ENCODE results near the gene MOB2.

Gene MOB2

GRCh38 chr11:1422481-1422880, 64.1 kb downstream of the MOB2 start:
- no peak overlapping the region for H3K27ac ChIP-seq
- H3K36me3 ChIP-seq (replicated peaks) = no peaks in the 10 kb centered on the region
- in situ Hi-C loops (cut with HindIII; ENCODE audit: low pct_ligation_motif_present, low sequenced_read_pairs) = no loop called here
- no peaks in the 10 kb centered on the region for H3K27me3 ChIP-seq (replicated peaks)
- no peak for TF ChIP-seq CTCF (IDR thresholded peaks at IDR 0.05; ENCODE audit: low read depth, low read length, missing control alignments)
- H3K4me3 ChIP-seq (ENCODE audit: low read depth, low read length) = no peak overlapping the region
- DNase-seq = no peak

- Histone ChIP-seq H3K27ac (no peak overlapping the region), H3K4me3 (ENCODE audit: low read depth, low read length) (no peak overlapping the region), H3K27me3 (replicated peaks) (no peaks in the 10 kb centered on the region), H3K36me3 (replicated peaks) (no peaks in the 10 kb centered on the region)
- no peak for DNase-seq
- no peak for TF ChIP-seq CTCF (IDR thresholded peaks at IDR 0.05; ENCODE audit: low read depth, low read length, missing control alignments)
- in situ Hi-C loops (cut with HindIII; ENCODE audit: low pct_ligation_motif_present, low sequenced_read_pairs) = no loop called here
Observed at GRCh38 chr11:1421291-1421690, 65.3 kb downstream of the MOB2 start.

- no peaks in the 10 kb centered on the region for H3K27me3 ChIP-seq (replicated peaks)
- TF ChIP-seq CTCF (IDR thresholded peaks at IDR 0.05; ENCODE audit: low read depth, low read length, missing control alignments) = no peak
- no peaks in the 10 kb centered on the region for H3K36me3 ChIP-seq (replicated peaks)
- in situ Hi-C loops (cut with HindIII; ENCODE audit: low pct_ligation_motif_present, low sequenced_read_pairs) = no loop called here
- H3K27ac ChIP-seq = no peak overlapping the region
- H3K4me3 ChIP-seq (ENCODE audit: low read depth, low read length) = no peak overlapping the region
- no peak for DNase-seq
Observed at GRCh38 chr11:1419811-1420210, 66.8 kb downstream of the MOB2 start.
